Right atrium auricular region (tissue), 2 donors: Measurements from ENCODE around the gene SDHAF4. TPM values are rescaled to one million over a fixed set of nuclear protein-coding genes. Genes with fewer than 3 reads are reported as not detected.

ENCODE experiments used
- DNase-seq: peaks from one replicate; pipeline ENCODE4 v3.0.0-alpha.2; 2019; ENCODE audit warnings: low spot score
- H3K27ac ChIP-seq, 2 donors: fragments of 200-600 bp; sonication (generic); 1 replicate in 1 of 2; 2 replicates in 1 of 2; pipeline ENCODE4 v1.5.1; 2016 to 2019
- H3K27me3 ChIP-seq, 2 donors: fragments of 200-600 bp; sonication (generic); one replicate each; pipeline versions ENCODE4 v1.5.1 to v1.6.0; 2017 to 2019
- H3K36me3 ChIP-seq: fragments of 200-600 bp; sonication (generic); one replicate; pipeline ENCODE4 v1.5.1; 2016
- H3K4me1 ChIP-seq, 2 donors: fragments of 200-600 bp; sonication (generic); one replicate each; pipeline versions ENCODE4 v1.5.1 to v1.6.0; 2017 to 2019
- H3K4me3 ChIP-seq, 2 donors: fragments of 200-600 bp; sonication (generic); 1 replicate in 1 of 2; 2 replicates in 1 of 2; pipeline ENCODE4 v1.5.1; 2017 to 2019; ENCODE audit warnings: mild to moderate bottlenecking in 1 of 2, moderate library complexity in 1 of 2
- H3K9me3 ChIP-seq, 2 donors: fragments of 200-600 bp; sonication (generic); one replicate each; pipeline ENCODE4 v1.5.1; 2019
- CTCF ChIP-seq, 2 donors: fragments of 200-600 bp; sonication (generic); IDR thresholded peaks; one replicate each; pipeline ENCODE4 v1.5.1; 2019; ENCODE audit warnings: antibody characterized with exemption in 2 of 2
- total RNA-seq, 2 donors: library from RNA; depleted of rRNA; stranded (reverse); fragments of >200 nt; gene quantifications; one replicate each; pipeline ENCODE4 v1.1.0, GENCODE V29; 2016

SDHAF4 gene
- total RNA-seq, 2 donors from 2014 or later, result 8.0 to 9.4 TPM

DNA sequence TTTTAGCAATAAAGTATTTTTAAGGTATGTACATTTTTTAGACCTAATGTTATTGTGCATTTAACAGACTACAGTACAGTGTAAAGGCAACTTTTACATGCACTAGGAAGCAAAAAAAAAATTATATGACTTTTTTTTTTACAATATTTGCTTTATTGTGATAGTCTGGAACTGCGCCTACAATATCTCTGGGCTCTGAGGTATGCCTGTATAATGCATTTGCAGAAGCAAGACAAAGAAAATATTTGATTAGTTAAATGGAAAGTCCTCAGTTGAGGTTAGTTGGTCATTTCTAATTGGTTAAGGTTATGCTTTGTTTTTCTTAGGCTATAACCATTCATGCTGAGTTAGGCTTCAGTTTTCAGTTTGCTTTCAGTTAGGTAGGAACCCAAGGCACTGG, 54.0 kb downstream of the SDHAF4 start:
- Histone ChIP-seq H3K9me3 (no peaks in the 10 kb centered on the region), H3K4me3 (no peak overlapping the region), H3K36me3 (no peaks in the 10 kb centered on the region), H3K27ac (no peak overlapping the region), H3K4me1 (no peaks in the 10 kb centered on the region), H3K27me3 (no peaks in the 10 kb centered on the region)
- TF ChIP-seq CTCF (IDR thresholded peaks at IDR 0.05), result no peak
- no peak for DNase-seq

DNA sequence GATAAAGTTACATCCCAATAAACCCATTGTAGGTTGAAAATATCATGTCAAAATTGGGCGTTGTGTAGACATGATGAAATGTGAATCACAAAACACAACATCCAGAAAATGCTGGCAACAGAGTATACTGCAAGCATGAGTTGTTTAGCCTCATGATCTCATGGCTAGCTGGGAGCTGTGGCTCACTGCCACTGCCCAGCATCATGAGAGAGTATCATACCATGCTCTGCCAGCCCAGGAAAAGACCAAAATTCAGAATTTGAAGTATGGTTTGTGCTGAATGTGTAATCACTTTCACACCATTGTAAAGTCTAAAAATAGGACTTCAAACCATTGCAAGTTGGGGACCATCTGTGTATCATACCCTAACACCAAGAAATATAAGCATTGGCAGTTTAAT, 55.7 kb downstream of the SDHAF4 start:
- no peak overlapping the region for H3K4me3 ChIP-seq
- no peak for DNase-seq
- no peaks in the 10 kb centered on the region for H3K27me3 ChIP-seq
- no peak overlapping the region for H3K27ac ChIP-seq
- no peaks in the 10 kb centered on the region for H3K4me1 ChIP-seq
- no peaks in the 10 kb centered on the region for H3K36me3 ChIP-seq
- no peaks in the 10 kb centered on the region for H3K9me3 ChIP-seq
- TF ChIP-seq CTCF (IDR thresholded peaks at IDR 0.05), result no peak

- H3K4me3 ChIP-seq, result no peak overlapping the region
- H3K4me1 ChIP-seq, result no peaks in the 10 kb centered on the region
- no peaks in the 10 kb centered on the region for H3K27me3 ChIP-seq
- no peak overlapping the region for H3K27ac ChIP-seq
- DNase-seq, result no peak
- H3K9me3 ChIP-seq, result no peaks in the 10 kb centered on the region
- H3K36me3 ChIP-seq, result no peaks in the 10 kb centered on the region
- TF ChIP-seq CTCF (IDR thresholded peaks at IDR 0.05), result no peak
These were observed 58.7 kb downstream of the SDHAF4 start for GRCh38 chr6:70625436-70625835.

GRCh38 chr6:70627500-70628254, 60.9 kb downstream of the SDHAF4 start:
- no peak overlapping the region for H3K27ac ChIP-seq
- TF ChIP-seq CTCF (IDR thresholded peaks at IDR 0.05), result no peak
- no peaks in the 10 kb centered on the region for H3K9me3 ChIP-seq
- H3K27me3 ChIP-seq, result no peaks in the 10 kb centered on the region
- no peak for DNase-seq
- no peaks in the 10 kb centered on the region for H3K36me3 ChIP-seq
- no peak overlapping the region for H3K4me3 ChIP-seq
- H3K4me1 ChIP-seq, result no peaks in the 10 kb centered on the region

GRCh38 chr6:70629929-70630328, 63.2 kb downstream of the SDHAF4 start:
- H3K4me1 ChIP-seq, result no peaks in the 10 kb centered on the region
- no peaks in the 10 kb centered on the region for H3K36me3 ChIP-seq
- no peak for TF ChIP-seq CTCF (IDR thresholded peaks at IDR 0.05)
- no peak overlapping the region for H3K4me3 ChIP-seq
- no peaks in the 10 kb centered on the region for H3K27me3 ChIP-seq
- H3K9me3 ChIP-seq, result no peaks in the 10 kb centered on the region
- H3K27ac ChIP-seq, result no peak overlapping the region
- DNase-seq, result no peak

DNA sequence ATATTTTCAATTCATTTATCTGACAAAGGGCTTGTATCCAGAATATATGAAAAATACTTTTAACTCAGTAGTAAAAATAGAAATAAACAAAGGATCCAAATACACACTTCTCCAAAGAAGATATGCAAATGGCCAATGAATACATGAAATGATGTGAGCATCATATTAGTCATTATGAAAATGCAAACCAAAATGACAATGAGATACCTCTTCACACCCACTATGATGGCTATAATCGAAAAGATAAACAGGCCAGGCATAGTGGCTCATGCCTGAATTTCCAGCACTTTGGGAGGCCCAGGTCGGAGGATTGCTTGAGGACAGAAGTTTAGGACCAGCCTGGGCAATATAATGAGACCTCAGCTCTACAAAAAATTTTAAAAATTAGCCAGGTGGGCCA, 67.1 kb downstream of the SDHAF4 start:
- TF ChIP-seq CTCF (IDR thresholded peaks at IDR 0.05), result no peak
- Histone ChIP-seq H3K4me3 (no peak overlapping the region), H3K9me3 (no peaks in the 10 kb centered on the region), H3K27ac (no peak overlapping the region), H3K36me3 (no peaks in the 10 kb centered on the region), H3K27me3 (no peaks in the 10 kb centered on the region), H3K4me1 (no peaks in the 10 kb centered on the region)
- no peak for DNase-seq
